HCT116 (cell line): ENCODE data around the gene PSAP. TPM values are rescaled to one million over a fixed set of nuclear protein-coding genes. Genes with fewer than 3 reads are reported as not detected.

ENCODE experiments used
- ATAC-seq: fragments of 200-7000 bp; cut with Tn5 transposase; 2 replicates; pipeline ENCODE4 v1.9.1; 2020; ENCODE audit warnings: mild to moderate bottlenecking, moderate library complexity
- BruUV-seq: library from RNA; stranded (reverse); fragments of 400-500 nt; replicated peaks from 2 replicates; lab custom pipeline; 2021; lab: Mats Ljungman, UMichigan
- CTCF ChIA-PET: fragments of 300-600 bp; sonication (Branson Sonifier 250); formaldehyde crosslinking; loops from one replicate; lab custom pipeline; 2021; ENCODE audit warnings: antibody characterized with exemption; lab: Charles Lee
- POLR2A ChIA-PET: fragments of 300-600, 350-600 bp; sonication (Branson Sonifier 250); formaldehyde crosslinking; loops from one replicate; lab custom pipeline; 2021; ENCODE audit warnings: antibody characterized with exemption; lab: Charles Lee
- RAD21 ChIA-PET, 2 experiments: fragments of 300-600 bp; sonication (Branson Sonifier 250); formaldehyde crosslinking; loops; one replicate each; lab custom pipeline; 2023; ENCODE audit warnings: low total read pairs in 2 of 2; ENCODE audit not compliant: uncharacterized antibody in 2 of 2, unreplicated experiment in 2 of 2, low non-redundant PET in 1 of 2; lab: Charles Lee
- DNase-seq: peaks from one replicate; pipeline ENCODE4 v3.0.0-alpha.2; 2010; ENCODE audit warnings: low read depth, low spot score
- H2AFZ ChIP-seq: fragments of 200-600 bp; shearing (Covaris generic), sonication (generic); 2 replicates; pipeline ENCODE4 v1.6.1; 2017; ENCODE audit warnings: low read depth, mixed run types, mixed read lengths, antibody characterized with exemption, low read length; ENCODE audit not compliant: poor library complexity, severe bottlenecking
- H3K27ac ChIP-seq: 2 replicates; pipeline ENCODE4 v1.5.1; 2012; ENCODE audit warnings: low read depth, low read length
- H3K27me3 ChIP-seq: fragments of 200-600 bp; sonication (generic); 2 replicates; pipeline ENCODE4 v1.6.1; 2016; ENCODE audit warnings: mixed run types, low read length, mixed read lengths; ENCODE audit not compliant: insufficient read depth
- H3K36me3 ChIP-seq, 2 experiments: fragments of 200-500 bp in 1 of 2; fragments of 200-600 bp in 1 of 2; sonication (Bioruptor generic) in 1 of 2; sonication (generic) in 1 of 2; 2 replicates each; pipeline versions ENCODE4 v1.5.1 to v1.6.1; 2014 to 2016; ENCODE audit warnings: low read length in 2 of 2, inconsistent platforms in 1 of 2, mixed read lengths in 1 of 2, mixed run types in 1 of 2; ENCODE audit not compliant: insufficient read depth in 2 of 2, control insufficient read depth in 1 of 2
- H3K4me1 ChIP-seq, 2 experiments: fragments of 200-600 bp in 1 of 2; sonication (generic) in 1 of 2; 2 replicates each; pipeline versions ENCODE4 v1.5.1 to v1.6.1; 2012 to 2017; ENCODE audit warnings: low read length in 2 of 2, inconsistent platforms in 1 of 2, mild to moderate bottlenecking in 1 of 2, mixed read lengths in 1 of 2, mixed run types in 1 of 2, moderate library complexity in 1 of 2; ENCODE audit not compliant: insufficient read depth in 2 of 2, control insufficient read depth in 1 of 2
- H3K4me2 ChIP-seq: fragments of 200-600 bp; sonication (generic); 2 replicates; pipeline ENCODE4 v1.6.1; 2017; ENCODE audit warnings: mixed run types, low read length, mixed read lengths
- H3K4me3 ChIP-seq, 2 experiments: fragments of 200-600 bp in 1 of 2; sonication (generic) in 1 of 2; replicated peaks in 1 of 2; 2 replicates each; pipeline ENCODE4 v1.5.1; 2011 to 2016; ENCODE audit warnings: low read length in 2 of 2, control low read depth in 1 of 2, low read depth in 1 of 2, mild to moderate bottlenecking in 1 of 2, mixed read lengths in 1 of 2, mixed run types in 1 of 2
- H3K79me2 ChIP-seq: fragments of 200-600 bp; sonication (generic); 2 replicates; pipeline ENCODE4 v1.6.1; 2017; ENCODE audit warnings: mild to moderate bottlenecking, mixed run types, low read length, moderate library complexity, mixed read lengths; ENCODE audit not compliant: insufficient read depth
- H3K9ac ChIP-seq: fragments of 200-600 bp; sonication (generic); 2 replicates; pipeline ENCODE4 v1.6.1; 2016; ENCODE audit warnings: low read length, mixed read lengths
- H3K9me2 ChIP-seq: fragments of 200-600 bp; sonication (generic), shearing (Covaris generic); 2 replicates; pipeline ENCODE4 v1.6.1; 2017; ENCODE audit warnings: mixed run types, mild to moderate bottlenecking, moderate library complexity; ENCODE audit not compliant: insufficient read depth
- H3K9me3 ChIP-seq, 2 experiments: fragments of 200-500 bp in 1 of 2; fragments of 200-600 bp in 1 of 2; sonication (Bioruptor generic) in 1 of 2; sonication (generic) in 1 of 2; 2 replicates each; pipeline ENCODE4 v1.6.1; 2014 to 2017; ENCODE audit warnings: low read length in 2 of 2, mixed read lengths in 2 of 2, inconsistent platforms in 1 of 2, low read depth in 1 of 2, mild to moderate bottlenecking in 1 of 2, mixed run types in 1 of 2, moderate library complexity in 1 of 2; ENCODE audit not compliant: control insufficient read depth in 1 of 2, insufficient read depth in 1 of 2
- H4K20me1 ChIP-seq: fragments of 200-600 bp; sonication (generic), shearing (Covaris generic); 2 replicates; pipeline ENCODE4 v1.6.1; 2017; ENCODE audit warnings: mixed run types, mild to moderate bottlenecking, moderate library complexity; ENCODE audit not compliant: insufficient read depth
- CTCF ChIP-seq, 3 experiments: fragments of 200-600 bp in 1 of 3; sonication (generic) in 1 of 3; IDR thresholded peaks in 2 of 3; conservative IDR thresholded peaks in 1 of 3; 2 replicates each; pipeline ENCODE4 v1.5.1; 2012 to 2017; ENCODE audit warnings: low read depth in 2 of 3, low read length in 2 of 3, antibody characterized with exemption in 1 of 3, borderline replicate concordance in 1 of 3, control low read depth in 1 of 3, mild to moderate bottlenecking in 1 of 3, mixed read lengths in 1 of 3, mixed run types in 1 of 3, moderate library complexity in 1 of 3; ENCODE audit not compliant: insufficient read depth in 1 of 3
- EZH2 ChIP-seq: fragments of 200-600 bp; sonication (generic); IDR thresholded peaks from 2 replicates; pipeline ENCODE4 v1.6.1; 2017; ENCODE audit warnings: antibody characterized with exemption, mixed run types
- EZH2phosphoT487 ChIP-seq: fragments of 200-600 bp; IDR thresholded peaks from 2 replicates; pipeline ENCODE4 v1.6.1; 2018; ENCODE audit warnings: antibody characterized with exemption, borderline replicate concordance
- FOSL1 ChIP-seq: IDR thresholded peaks from 2 replicates; pipeline ENCODE4 v1.6.1; 2012; ENCODE audit warnings: low read depth
- POLR2A ChIP-seq: IDR thresholded peaks from 2 replicates; pipeline ENCODE4 v1.7.0; 2011; ENCODE audit warnings: borderline replicate concordance; ENCODE audit not compliant: insufficient read depth, insufficient read length; ENCODE audit errors: extremely low read depth
- POLR2AphosphoS5 ChIP-seq: IDR thresholded peaks from 2 replicates; pipeline ENCODE4 v1.6.1; 2011; ENCODE audit warnings: mild to moderate bottlenecking, low read depth, low read length, moderate library complexity
- SP1 ChIP-seq: IDR thresholded peaks from 2 replicates; pipeline ENCODE4 v1.6.1; 2012; ENCODE audit warnings: low read depth
- SRF ChIP-seq: IDR thresholded peaks from 2 replicates; pipeline ENCODE4 v1.6.1; 2012; ENCODE audit warnings: low read depth
- YY1 ChIP-seq: IDR thresholded peaks from 2 replicates; pipeline ENCODE4 v1.6.1; 2011; ENCODE audit warnings: low read length, low read depth, moderate library complexity, mild to moderate bottlenecking; ENCODE audit not compliant: insufficient replicate concordance; ENCODE audit errors: extremely low read depth
- ZFX ChIP-seq: fragments of 450-650 bp; IDR thresholded peaks from 2 replicates; pipeline ENCODE4 v1.6.1; 2017
- ZNF274 ChIP-seq: fragments of 200-500 bp; sonication (Bioruptor generic); IDR thresholded peaks from 2 replicates; pipeline ENCODE4 v1.6.1; 2014; ENCODE audit warnings: mild to moderate bottlenecking, low read depth, low read length, inconsistent platforms
- intact Hi-C: fragments of 100-400 bp; cut with micrococcal nuclease; formaldehyde crosslinking; loops from 2 replicates; pipeline ENCODE4 v1.10.0; 2022
- total RNA-seq: library from RNA; stranded (reverse); gene quantifications from one replicate; pipeline ENCODE4 v1.2.1, GENCODE V29; 2021; ENCODE audit not compliant: unreplicated experiment
- TF ChIP-seq, protein P1 (sequence below): IDR thresholded peaks from 2 replicates; pipeline ENCODE4 v1.6.1; 2012

Gene PSAP
- total RNA-seq, 1 experiment from 2014 or later = 444 TPM

GRCh38 chr10:71811351-71811750, 39.7 kb downstream of the PSAP start:
- TF ChIP-seq POLR2A (no peak), POLR2AphosphoS5 (no peak), SRF (no peak), ZNF274 (no peak), EZH2phosphoT487 (no peak), FOSL1 (no peak)
- CTCF ChIA-PET = interaction anchor here (0.7 to 2.9 kb wide), 9 partner anchors 38 to 497 kb away, joined by 3 to 12 read pairs (median 5); partner anchors contain the start of genes SLC29A3 and VSIR

DNA sequence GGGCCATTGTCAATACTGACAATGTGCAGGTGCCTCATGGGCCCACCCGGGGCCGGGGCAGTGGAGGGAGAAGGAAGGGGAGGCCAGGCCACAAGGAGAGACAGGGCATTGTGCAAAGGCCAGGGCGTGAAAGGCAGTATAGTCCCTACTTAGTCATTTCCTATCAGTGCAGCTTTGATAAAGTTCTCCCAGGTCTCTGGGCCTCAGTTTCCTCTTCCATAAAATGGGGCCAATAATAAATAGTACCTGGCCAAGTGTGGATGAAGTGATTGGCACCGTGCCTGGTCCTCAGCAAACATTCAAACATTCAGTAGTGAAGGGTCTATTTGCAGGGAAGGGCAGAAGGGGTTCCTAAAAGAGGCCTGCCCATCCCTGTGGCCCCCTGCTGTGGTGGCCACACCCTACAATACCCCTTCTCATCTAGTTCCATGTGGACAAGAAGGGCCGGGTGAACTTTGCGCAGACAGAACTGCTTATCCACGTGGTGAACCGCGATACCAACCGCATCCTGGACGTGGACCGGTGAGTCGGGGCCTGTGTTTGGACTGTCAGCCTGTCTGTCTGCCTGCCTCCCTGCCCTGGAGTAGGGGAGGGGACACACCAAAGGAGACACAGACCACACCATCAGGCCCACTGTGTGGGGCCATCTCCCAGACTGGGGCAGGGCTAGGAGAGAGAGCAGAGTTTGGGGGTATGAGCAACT, 40.9 kb downstream of the PSAP start:
- ChIA-PET RAD21 (interaction anchor here in 1 of 2 experiments (0.7 kb wide), 1 partner anchor 86 kb away, joined by 4 read pairs; no protein-coding TSS in a partner anchor), CTCF (interaction anchor here (2.9 kb wide), 1 partner anchor 102 kb away, joined by 12 read pairs; no protein-coding TSS in a partner anchor), POLR2A (no interaction called here)
- Histone ChIP-seq H3K9ac (no peak overlapping the region), H3K27ac (no peak overlapping the region), H3K27me3 (no peaks in the 10 kb centered on the region), H3K4me1 (peaks cover 3 to 22% of the 10 kb centered on the region in 2 experiments; a peak in 3 of 4 replicates), H2AFZ (no peak overlapping the region), H3K4me2 (no peak overlapping the region), H4K20me1 (no peaks in the 10 kb centered on the region), H3K4me3 (no peak overlapping the region), H3K9me3 (no peaks in the 10 kb centered on the region), H3K9me2 (no peaks in the 10 kb centered on the region), H3K79me2 (no peaks in the 10 kb centered on the region), H3K36me3 (no peaks in the 10 kb centered on the region)
- ATAC-seq (no peak), DNase-seq (no peak)
- intact Hi-C loops = loop anchor here (5.0 kb wide), 1 partner anchor 428 kb away; no protein-coding TSS in a partner anchor
- TF ChIP-seq CTCF (IDR thresholded peaks at IDR 0.05 in 2 of 3, conservative IDR thresholded peaks at IDR 0.05 in 1 of 3; ENCODE audit: borderline replicate concordance in 1 of 3, insufficient read depth in 1 of 3, low read depth in 2 of 3, low read length in 2 of 3) (no peak), EZH2 (no peak), SP1 (no peak), ZFX (no peak), YY1 (no peak)
- TF ChIP-seq, protein P1, sequence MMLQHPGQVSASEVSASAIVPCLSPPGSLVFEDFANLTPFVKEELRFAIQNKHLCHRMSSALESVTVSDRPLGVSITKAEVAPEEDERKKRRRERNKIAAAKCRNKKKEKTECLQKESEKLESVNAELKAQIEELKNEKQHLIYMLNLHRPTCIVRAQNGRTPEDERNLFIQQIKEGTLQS = no peak
- no TSS peak for BruUV-seq

More at GRCh38 chr10:71811351-71811750, 39.7 kb downstream of the PSAP start:
- ATAC-seq = no peak
- Histone ChIP-seq H3K4me3 (no peak overlapping the region), H3K4me1 (peaks cover 0 to 13% of the 10 kb centered on the region in 2 experiments; a peak in 3 of 4 replicates), H2AFZ (no peak overlapping the region), H3K36me3 (peaks cover 0 to 6% of the 10 kb centered on the region in 2 experiments; a peak in 1 of 4 replicates), H4K20me1 (no peaks in the 10 kb centered on the region), H3K9me3 (no peaks in the 10 kb centered on the region), H3K4me2 (no peak overlapping the region), H3K9me2 (no peaks in the 10 kb centered on the region), H3K79me2 (no peaks in the 10 kb centered on the region), H3K9ac (no peak overlapping the region), H3K27me3 (no peaks in the 10 kb centered on the region), H3K27ac (no peak overlapping the region)
- no peak for DNase-seq
- no TSS peak for BruUV-seq
- ChIA-PET RAD21 (interaction anchor here (1.0 to 2.3 kb wide), 4 partner anchors 85 to 115 kb away, joined by 3 to 14 read pairs (median 8); no protein-coding TSS in a partner anchor), POLR2A (interaction anchor here (0.9 to 1.7 kb wide), 2 partner anchors 45 to 154 kb away, joined by 4 read pairs; no protein-coding TSS in a partner anchor)
- intact Hi-C loops = loop anchor here (5.0 kb wide), 1 partner anchor 429 kb away; no protein-coding TSS in a partner anchor
